ENCODE measurements around the gene GFM1. TPM values are rescaled to one million over a fixed set of nuclear protein-coding genes. Genes with fewer than 3 reads are reported as not detected.

Gene GFM1
- total and polyA plus RNA-seq, 2 donors (not counting 3 experiments of a cell fraction or from before 2014, with no cell fraction given), result 14.9 to 68.6 TPM

DNA sequence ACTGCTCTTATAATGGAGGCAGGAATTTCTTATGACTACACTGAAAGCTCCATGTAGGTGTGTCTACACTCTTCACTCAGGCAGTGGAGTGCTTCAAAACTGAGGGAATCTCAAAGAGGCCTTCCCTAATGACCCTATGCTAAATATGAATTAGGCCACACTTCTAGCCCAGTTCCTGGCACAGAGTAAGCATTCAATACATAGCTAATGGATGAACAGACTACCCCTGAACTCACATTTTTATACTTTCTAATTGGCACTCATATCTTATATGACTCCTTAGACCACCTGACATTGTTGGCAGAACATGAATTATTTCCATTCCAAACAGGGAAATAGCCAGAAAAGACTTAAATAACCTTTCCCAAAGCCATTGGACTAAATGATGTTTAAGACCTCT lies 84.5 kb downstream of the GFM1 start:
- FAIRE-seq, result no peak

More for the DNA sequence above, 84.5 kb downstream of the GFM1 start:
- Histone ChIP-seq H3K9me3 (replicated peaks; ENCODE audit: control insufficient read depth, insufficient read depth, low read length) (no peaks in the 10 kb centered on the region), H2AFZ (ENCODE audit: low read depth, low read length) (no peak overlapping the region), H3K9ac (replicated peaks; ENCODE audit: extremely low read depth, insufficient read depth, low read length) (no peak overlapping the region), H3K27ac (ENCODE audit: insufficient read depth, low read depth, low read length) (no peak overlapping the region), H3K9me1 (replicated peaks; ENCODE audit: control insufficient read depth, extremely low read depth, insufficient read depth, low read length) (no peaks in the 10 kb centered on the region), H3K79me2 (ENCODE audit: control insufficient read depth, insufficient read depth, low read length) (no peaks in the 10 kb centered on the region), H3K4me3 (replicated peaks in 1 of 3; ENCODE audit: insufficient read depth in 1 of 3, low read depth in 1 of 3, low read length in 3 of 3) (no peak overlapping the region), H3K36me3 (ENCODE audit: control insufficient read depth in 2 of 2, extremely low read depth in 1 of 2, insufficient read depth in 2 of 2, low read length in 2 of 2) (no peaks in the 10 kb centered on the region), H3K4me1 (ENCODE audit: control insufficient read depth, extremely low read depth, insufficient read depth, low read length) (peaks cover 28% of the 10 kb centered on the region), H4K20me1 (replicated peaks; ENCODE audit: control insufficient read depth, extremely low read depth, insufficient read depth, low read length) (no peaks in the 10 kb centered on the region), H3K4me2 (ENCODE audit: insufficient read depth, low read length) (no peak overlapping the region), H3K27me3 (ENCODE audit: control insufficient read depth in 2 of 2, insufficient read depth in 2 of 2, low read length in 2 of 2) (no peaks in the 10 kb centered on the region)
- no TSS peak for BruUV-seq (replicated peaks)
- no peak for DNase-seq (ENCODE audit: low read depth, low spot score)
- intact Hi-C loops (cut with micrococcal nuclease), result loop anchor here (2.0 to 5.0 kb wide), 2 partner anchors 190 to 523 kb away; no protein-coding TSS in a partner anchor
- ChIA-PET CTCF (interaction anchor here (0.6 to 5.1 kb wide), 11 partner anchors 10 to 158 kb away, joined by 3 to 131 read pairs (median 6); partner anchors contain the start of genes GFM1 and MLF1), POLR2A (interaction anchor here (0.6 kb wide), 1 partner anchor 43 kb away, joined by 10 read pairs; no protein-coding TSS in a partner anchor)
- TF ChIP-seq, protein P1, sequence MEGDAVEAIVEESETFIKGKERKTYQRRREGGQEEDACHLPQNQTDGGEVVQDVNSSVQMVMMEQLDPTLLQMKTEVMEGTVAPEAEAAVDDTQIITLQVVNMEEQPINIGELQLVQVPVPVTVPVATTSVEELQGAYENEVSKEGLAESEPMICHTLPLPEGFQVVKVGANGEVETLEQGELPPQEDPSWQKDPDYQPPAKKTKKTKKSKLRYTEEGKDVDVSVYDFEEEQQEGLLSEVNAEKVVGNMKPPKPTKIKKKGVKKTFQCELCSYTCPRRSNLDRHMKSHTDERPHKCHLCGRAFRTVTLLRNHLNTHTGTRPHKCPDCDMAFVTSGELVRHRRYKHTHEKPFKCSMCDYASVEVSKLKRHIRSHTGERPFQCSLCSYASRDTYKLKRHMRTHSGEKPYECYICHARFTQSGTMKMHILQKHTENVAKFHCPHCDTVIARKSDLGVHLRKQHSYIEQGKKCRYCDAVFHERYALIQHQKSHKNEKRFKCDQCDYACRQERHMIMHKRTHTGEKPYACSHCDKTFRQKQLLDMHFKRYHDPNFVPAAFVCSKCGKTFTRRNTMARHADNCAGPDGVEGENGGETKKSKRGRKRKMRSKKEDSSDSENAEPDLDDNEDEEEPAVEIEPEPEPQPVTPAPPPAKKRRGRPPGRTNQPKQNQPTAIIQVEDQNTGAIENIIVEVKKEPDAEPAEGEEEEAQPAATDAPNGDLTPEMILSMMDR (IDR thresholded peaks at IDR 0.05; ENCODE audit: extremely low read depth in 1 of 2, insufficient read depth in 1 of 2, low read depth in 1 of 2, low read length in 2 of 2), result no peak
- no peak for TF ChIP-seq GATA2 (IDR thresholded peaks at IDR 0.05; ENCODE audit: insufficient read depth, insufficient read length, low read depth, low read length)
- TF ChIP-seq JUN (IDR thresholded peaks at IDR 0.05; ENCODE audit: borderline replicate concordance, insufficient read depth, insufficient read length, low read depth), result no peak
- no peak for TF ChIP-seq FOS (IDR thresholded peaks at IDR 0.05; ENCODE audit: borderline replicate concordance, insufficient read depth, low read length)
- TF ChIP-seq POLR2AphosphoS5 (IDR thresholded peaks at IDR 0.05; ENCODE audit: insufficient read depth, low read depth, low read length), result no peak
- TF ChIP-seq, protein P2, sequence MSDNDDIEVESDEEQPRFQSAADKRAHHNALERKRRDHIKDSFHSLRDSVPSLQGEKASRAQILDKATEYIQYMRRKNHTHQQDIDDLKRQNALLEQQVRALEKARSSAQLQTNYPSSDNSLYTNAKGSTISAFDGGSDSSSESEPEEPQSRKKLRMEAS (IDR thresholded peaks at IDR 0.05; ENCODE audit: insufficient read depth, insufficient read length), result no peak
- TF ChIP-seq EZH2 (IDR thresholded peaks at IDR 0.05; ENCODE audit: borderline replicate concordance, low read depth, low read length, severe bottlenecking), result no peak
- dilution Hi-C loops (cut with MboI; ENCODE audit: extremely low pct_ligation_motif_present, low sequenced_read_pairs), result no loop called here

All from endothelial cell of umbilical vein (primary cell).